Thyroid gland (tissue), 4 donors: Measurements from ENCODE around the gene OR10K1. TPM values are rescaled to one million over a fixed set of nuclear protein-coding genes. Genes with fewer than 3 reads are reported as not detected.

Experiments
- DNase-seq, 2 donors: peaks; one replicate each; pipeline ENCODE4 v3.0.0-alpha.2; 2019
- H3K27ac ChIP-seq, 3 donors: fragments of 200-600 bp; sonication (generic); 1 replicate in 2 of 3; 2 replicates in 1 of 3; pipeline ENCODE4 v1.5.1; 2016 to 2019; ENCODE audit warnings: mild to moderate bottlenecking in 1 of 3, moderate library complexity in 1 of 3
- H3K27me3 ChIP-seq: fragments of 200-600 bp; sonication (generic); one replicate; pipeline ENCODE4 v1.5.1; 2019
- H3K36me3 ChIP-seq, 2 donors: fragments of 200-600 bp; sonication (generic); one replicate each; pipeline ENCODE4 v1.5.1; 2016 to 2019
- H3K4me1 ChIP-seq, 2 donors: fragments of 200-600 bp; sonication (generic); one replicate each; pipeline ENCODE4 v1.5.1; 2017 to 2019
- H3K4me3 ChIP-seq, 3 donors: fragments of 200-600 bp; sonication (generic); replicated peaks in 1 of 3; 1 replicate in 2 of 3; 2 replicates in 1 of 3; pipeline ENCODE4 v1.5.1; 2016; ENCODE audit warnings: mild to moderate bottlenecking in 1 of 3
- H3K9me3 ChIP-seq: fragments of 200-600 bp; sonication (generic); one replicate; pipeline ENCODE4 v1.5.1; 2017
- CTCF ChIP-seq, 6 experiments: fragments of 200-600 bp in 3 of 6; fragments of 450-650 bp in 3 of 6; sonication (generic) in 3 of 6; IDR thresholded peaks; one replicate each; pipeline ENCODE4 v1.5.1; 2016 to 2019; ENCODE audit warnings: antibody characterized with exemption in 6 of 6, mild to moderate bottlenecking in 2 of 6, inconsistent platforms in 1 of 6, moderate library complexity in 1 of 6
- POLR2A ChIP-seq, 2 donors: fragments of 450-650 bp; IDR thresholded peaks; one replicate each; pipeline ENCODE4 v1.6.1; 2017; ENCODE audit warnings: antibody characterized with exemption in 2 of 2, mild to moderate bottlenecking in 2 of 2, moderate library complexity in 1 of 2
- WGBS, 2 donors: methylation state at CpG; one replicate each; pipeline ENCODE4 v1.1.5; 2017; 5-methylcytosine and 5-hydroxymethylcytosine counted together
- intact Hi-C: fragments of 100-400 bp; cut with DNase I; formaldehyde crosslinking; loops from one replicate; pipeline ENCODE4 v1.15.1; 2023
- total RNA-seq, 4 donors: library from RNA; depleted of rRNA; stranded (reverse); fragments of >200 nt; gene quantifications; one replicate each; pipeline ENCODE4 v1.2.3, GENCODE V29; 2016

The OR10K1 gene
- total RNA-seq, 4 donors from 2014 or later, result not detected

GRCh38 chr1:158458263-158458662 lies 3.4 kb upstream of the OR10K1 start:
- Histone ChIP-seq H3K27me3 (no peaks in the 10 kb centered on the region), H3K4me3 (no peak overlapping the region), H3K9me3 (no peaks in the 10 kb centered on the region), H3K4me1 (no peaks in the 10 kb centered on the region), H3K27ac (no peak overlapping the region), H3K36me3 (no peaks in the 10 kb centered on the region)
- TF ChIP-seq POLR2A (IDR thresholded peaks at IDR 0.05) (no peak), CTCF (IDR thresholded peaks at IDR 0.05) (no peak)
- no peak for DNase-seq
- intact Hi-C loops, result no loop called here

GRCh38 chr1:158471920-158472319 lies 10.3 kb downstream of the OR10K1 start, which contains the start of gene OR10R2:
Gene OR10R2 (plus strand): TSS chr1:158472220. CDS start chr1:158472326, 106 bp downstream.
- Histone ChIP-seq H3K9me3 (no peaks in the 10 kb centered on the region), H3K27ac (no peak within 1 kb of the TSS), H3K36me3 (no peaks in the 10 kb centered on the region), H3K4me3 (no peak within 1 kb of the TSS), H3K27me3 (no peaks in the 10 kb centered on the region), H3K4me1 (no peaks in the 10 kb centered on the region)
- intact Hi-C loops, result no loop called here
- TF ChIP-seq POLR2A (IDR thresholded peaks at IDR 0.05) (no peak), CTCF (IDR thresholded peaks at IDR 0.05) (no peak)
- no peak for DNase-seq

- intact Hi-C loops, result no loop called here
- DNase-seq, result no peak
- no peaks in the 10 kb centered on the region for H3K36me3 ChIP-seq
- no peak overlapping the region for H3K27ac ChIP-seq
- no peaks in the 10 kb centered on the region for H3K4me1 ChIP-seq
- TF ChIP-seq CTCF (IDR thresholded peaks at IDR 0.05) (no peak), POLR2A (IDR thresholded peaks at IDR 0.05) (no peak)
- H3K9me3 ChIP-seq, result no peaks in the 10 kb centered on the region
- no peaks in the 10 kb centered on the region for H3K27me3 ChIP-seq
- 57 to 58% methylated on average over 2 of the region's 2 CpGs for WGBS, 2 donors
- H3K4me3 ChIP-seq, result no peak overlapping the region
Measured at GRCh38 chr1:158485455-158485854, 23.8 kb downstream of the OR10K1 start.

- no peak for TF ChIP-seq POLR2A (IDR thresholded peaks at IDR 0.05)
- TF ChIP-seq CTCF (IDR thresholded peaks at IDR 0.05), result no peak
- no peak overlapping the region for H3K4me3 ChIP-seq
- intact Hi-C loops, result no loop called here
- no peak for DNase-seq
- no peaks in the 10 kb centered on the region for H3K27me3 ChIP-seq
- no peaks in the 10 kb centered on the region for H3K36me3 ChIP-seq
- no peaks in the 10 kb centered on the region for H3K9me3 ChIP-seq
- no peaks in the 10 kb centered on the region for H3K4me1 ChIP-seq
- WGBS, 2 donors, result 87 to 90% methylated on average over 3 of the region's 3 CpGs
- H3K27ac ChIP-seq, result no peak overlapping the region
Measured at GRCh38 chr1:158491316-158491715, 29.7 kb downstream of the OR10K1 start.

- H3K36me3 ChIP-seq, result no peaks in the 10 kb centered on the region
- H3K4me3 ChIP-seq, result no peak overlapping the region
- H3K4me1 ChIP-seq, result no peaks in the 10 kb centered on the region
- DNase-seq, result no peak
- H3K27me3 ChIP-seq, result no peaks in the 10 kb centered on the region
- no peak overlapping the region for H3K27ac ChIP-seq
- TF ChIP-seq POLR2A (IDR thresholded peaks at IDR 0.05) (no peak), CTCF (IDR thresholded peaks at IDR 0.05) (no peak)
- intact Hi-C loops, result no loop called here
- 73 to 80% methylated on average over 3 of the region's 3 CpGs for WGBS, 2 donors
- no peaks in the 10 kb centered on the region for H3K9me3 ChIP-seq
Measured at GRCh38 chr1:158493054-158493453, 31.4 kb downstream of the OR10K1 start.
